IMR-90 (cell line): ENCODE measurements around the gene TTK. TPM values are rescaled to one million over a fixed set of nuclear protein-coding genes. Genes with fewer than 3 reads are reported as not detected.

Experiments used
- ATAC-seq: fragments of 200-7000 bp; cut with Tn5 transposase; 2 replicates; pipeline ENCODE4 v1.9.1; 2020; ENCODE audit warnings: low read depth, mild to moderate bottlenecking, moderate library complexity
- BruUV-seq: library from RNA; stranded (reverse); fragments of 400-500 nt; replicated peaks from 2 replicates; lab custom pipeline; 2021; lab: Mats Ljungman, UMichigan
- CTCF ChIA-PET: fragments of 300-600 bp; formaldehyde crosslinking; extraction: SDS; loops from one replicate; lab custom pipeline; 2021; ENCODE audit warnings: antibody characterized with exemption; lab: Yijun Ruan, JAX
- POLR2A ChIA-PET: fragments of 300-600 bp; sonication (Branson Sonifier 250); formaldehyde crosslinking; loops from one replicate; lab custom pipeline; 2022; ENCODE audit warnings: antibody characterized with exemption; ENCODE audit not compliant: unreplicated experiment; lab: Charles Lee
- DNase-seq: peaks from one replicate; pipeline ENCODE4 v3.0.0; 2013
- H2AFZ ChIP-seq: replicated peaks from 2 replicates; pipeline ENCODE3; 2013; ENCODE audit warnings: low read length, mild to moderate bottlenecking; ENCODE audit not compliant: poor library complexity
- H2AK5ac ChIP-seq: 2 replicates; pipeline ENCODE4 v1.6.1; 2013; ENCODE audit warnings: low read depth, low read length, inconsistent platforms
- H2AK9ac ChIP-seq: replicated peaks from 2 replicates; pipeline ENCODE3; 2013; ENCODE audit warnings: mild to moderate bottlenecking, low read depth, low read length, moderate library complexity; ENCODE audit not compliant: poor library complexity
- H2BK120ac ChIP-seq: 2 replicates; pipeline ENCODE4 v1.6.1; 2013; ENCODE audit warnings: low read depth, low read length, inconsistent platforms
- H2BK15ac ChIP-seq: 3 replicates; pipeline ENCODE4 v1.6.1; 2013; ENCODE audit warnings: low read depth, low read length, inconsistent platforms
- H2BK20ac ChIP-seq: 2 replicates; pipeline ENCODE4 v1.6.1; 2013; ENCODE audit warnings: low read depth, mild to moderate bottlenecking, inconsistent platforms, low read length, moderate library complexity
- H2BK5ac ChIP-seq: 2 replicates; pipeline ENCODE4 v1.6.1; 2013; ENCODE audit warnings: mild to moderate bottlenecking, low read depth, low read length, inconsistent platforms; ENCODE audit not compliant: poor library complexity, severe bottlenecking
- H3K14ac ChIP-seq: replicated peaks from 2 replicates; pipeline ENCODE4 v1.6.1; 2013; ENCODE audit warnings: low read depth, low read length, inconsistent platforms
- H3K18ac ChIP-seq: 2 replicates; pipeline ENCODE4 v1.6.1; 2013; ENCODE audit warnings: low read depth, low read length, control low read depth
- H3K23ac ChIP-seq: 2 replicates; pipeline ENCODE4 v1.6.1; 2013; ENCODE audit warnings: low read depth, low read length, inconsistent platforms
- H3K27ac ChIP-seq: 2 replicates; pipeline ENCODE4 v1.5.1; 2013; ENCODE audit warnings: mild to moderate bottlenecking, control low read depth, low read length; ENCODE audit not compliant: insufficient read depth
- H3K27me3 ChIP-seq: 2 replicates; pipeline ENCODE4 v1.6.1; 2013; ENCODE audit warnings: low read length; ENCODE audit not compliant: control insufficient read depth, insufficient read depth
- H3K36me3 ChIP-seq: 2 replicates; pipeline ENCODE4 v1.6.1; 2013; ENCODE audit warnings: low read length, mixed read lengths; ENCODE audit not compliant: control insufficient read depth, insufficient read depth
- H3K4ac ChIP-seq: 2 replicates; pipeline ENCODE4 v1.6.1; 2013; ENCODE audit warnings: low read depth, low read length, inconsistent platforms
- H3K4me1 ChIP-seq: 2 replicates; pipeline ENCODE4 v1.6.1; 2013; ENCODE audit warnings: low read length, mixed read lengths; ENCODE audit not compliant: control insufficient read depth, insufficient read depth
- H3K4me2 ChIP-seq: 2 replicates; pipeline ENCODE4 v1.6.1; 2013; ENCODE audit warnings: low read depth, mild to moderate bottlenecking, control low read depth, low read length, moderate library complexity
- H3K4me3 ChIP-seq: 2 replicates; pipeline ENCODE4 v1.5.1; 2013; ENCODE audit warnings: low read depth, mild to moderate bottlenecking, control low read depth, low read length, moderate library complexity; ENCODE audit not compliant: insufficient read depth
- H3K56ac ChIP-seq: 2 replicates; pipeline ENCODE4 v1.6.1; 2013; ENCODE audit warnings: low read length, inconsistent platforms; ENCODE audit not compliant: insufficient read depth; ENCODE audit errors: extremely low read depth
- H3K79me1 ChIP-seq, 2 experiments: 2 replicates each; pipeline ENCODE4 v1.6.1; 2013; ENCODE audit warnings: low read length in 2 of 2, inconsistent platforms in 1 of 2, low read depth in 1 of 2
- H3K9ac ChIP-seq: 2 replicates; pipeline ENCODE4 v1.6.1; 2013; ENCODE audit warnings: low read depth, low read length, control low read depth
- H3K9me1 ChIP-seq: 2 replicates; pipeline ENCODE4 v1.6.1; 2013; ENCODE audit warnings: low read length, inconsistent platforms; ENCODE audit not compliant: insufficient read depth
- H3K9me3 ChIP-seq: 2 replicates; pipeline ENCODE4 v1.6.1; 2013; ENCODE audit warnings: low read length; ENCODE audit not compliant: control insufficient read depth, insufficient read depth
- H4K20me1 ChIP-seq: 2 replicates; pipeline ENCODE4 v1.6.1; 2013; ENCODE audit warnings: low read length, inconsistent platforms; ENCODE audit not compliant: insufficient read depth
- H4K5ac ChIP-seq: 2 replicates; pipeline ENCODE4 v1.6.1; 2013; ENCODE audit warnings: mild to moderate bottlenecking, low read depth, low read length, control low read depth
- H4K8ac ChIP-seq, 2 experiments: 2 replicates each; pipeline ENCODE4 v1.6.1; 2013; ENCODE audit warnings: low read depth in 2 of 2, low read length in 2 of 2, control low read depth in 1 of 2, inconsistent platforms in 1 of 2
- H4K91ac ChIP-seq: 2 replicates; pipeline ENCODE4 v1.6.1; 2013; ENCODE audit warnings: low read depth, low read length, inconsistent platforms; ENCODE audit not compliant: insufficient read depth
- BHLHE40 ChIP-seq: fragments of 150-350 bp; IDR thresholded peaks from 2 replicates; pipeline ENCODE4 v1.6.1; 2016; ENCODE audit warnings: mild to moderate bottlenecking, low read depth, low read length
- CHD1 ChIP-seq: IDR thresholded peaks from 2 replicates; pipeline ENCODE4 v1.6.1; 2012; ENCODE audit warnings: low read depth, low read length, improper control_type of control experiment
- CTCF ChIP-seq: conservative IDR thresholded peaks from 2 replicates; pipeline ENCODE4 v1.5.1; 2012; ENCODE audit warnings: mild to moderate bottlenecking, low read depth, low read length, improper control_type of control experiment
- ELK1 ChIP-seq: fragments of 150-350 bp; IDR thresholded peaks from 2 replicates; pipeline ENCODE4 v1.6.1; 2016; ENCODE audit warnings: low read depth, mild to moderate bottlenecking, low read length, moderate library complexity, borderline replicate concordance
- FOS ChIP-seq: fragments of 150-350 bp; IDR thresholded peaks from 2 replicates; pipeline ENCODE4 v1.6.1; 2016; ENCODE audit warnings: low read depth, low read length
- MAFK ChIP-seq: IDR thresholded peaks from 2 replicates; pipeline ENCODE4 v1.6.1; 2012; ENCODE audit warnings: low read depth, low read length, improper control_type of control experiment
- MXI1 ChIP-seq: IDR thresholded peaks from 2 replicates; pipeline ENCODE4 v1.6.1; 2012; ENCODE audit warnings: low read depth, mild to moderate bottlenecking, low read length, moderate library complexity, borderline replicate concordance
- NFE2L2 ChIP-seq: fragments of 150-350 bp; IDR thresholded peaks from 2 replicates; pipeline ENCODE4 v1.6.1; 2016; ENCODE audit warnings: low read depth, mild to moderate bottlenecking, low read length
- POLR2A ChIP-seq: IDR thresholded peaks from 2 replicates; pipeline ENCODE4 v1.6.1; 2012; ENCODE audit warnings: mild to moderate bottlenecking, low read depth, low read length
- RAD21 ChIP-seq: IDR thresholded peaks from 2 replicates; pipeline ENCODE4 v1.6.1; 2012; ENCODE audit warnings: low read length, improper control_type of control experiment
- RCOR1 ChIP-seq: IDR thresholded peaks from 2 replicates; pipeline ENCODE4 v1.6.1; 2012; ENCODE audit warnings: mild to moderate bottlenecking, low read length, improper control_type of control experiment; ENCODE audit not compliant: insufficient replicate concordance
- RFX5 ChIP-seq: IDR thresholded peaks from 2 replicates; pipeline ENCODE4 v1.8.0; 2012; ENCODE audit warnings: low read depth, mild to moderate bottlenecking, low read length, moderate library complexity
- WGBS, 2 experiments: methylation state at CpG; one replicate each; pipeline versions ENCODE4 v1.1.5 to v1.1.7; 2013; ENCODE audit warnings: missing lambda C conversion rate in 2 of 2; ENCODE audit not compliant: insufficient read length in 1 of 2; ENCODE audit errors: extremely low coverage in 2 of 2; 5-methylcytosine and 5-hydroxymethylcytosine counted together
- dilution Hi-C: fragments of 300-500 bp; cut with HindIII; formaldehyde crosslinking; loops from one replicate; pipeline ENCODE4 v1.14.3; 2018; ENCODE audit warnings: low sequenced_read_pairs; ENCODE audit not compliant: unreplicated experiment
- in situ Hi-C: fragments of 300-500 bp; cut with MboI; formaldehyde crosslinking; loops from 3 replicates; pipeline ENCODE4 v1.14.3; 2019; ENCODE audit warnings: low sequenced_read_pairs, inconsistent platforms, mixed read lengths
- intact Hi-C: fragments of 100-400 bp; cut with micrococcal nuclease; formaldehyde crosslinking; loops from 2 replicates; pipeline ENCODE4 v1.10.0; 2022
- polyA plus RNA-seq, 3 experiments: library from polyadenylated mRNA; depleted of rRNA; stranded (reverse); fragments of >200 nt; gene quantifications; 2 replicates each; pipeline ENCODE4 v1.2.3, GENCODE V29; 2012; ENCODE audit warnings: low replicate concordance in 1 of 3
- total RNA-seq: library from RNA; depleted of rRNA; stranded (reverse); fragments of >200 nt; gene quantifications from 2 replicates; pipeline ENCODE4 v1.2.3, GENCODE V29; 2012
- TF ChIP-seq, protein P1 (sequence below): fragments of 150-350 bp; IDR thresholded peaks from 2 replicates; pipeline ENCODE4 v1.6.1; 2017; ENCODE audit warnings: mild to moderate bottlenecking, antibody characterized with exemption, low read length, low read depth

TTK gene
- total and polyA plus RNA-seq, 2 of the 4 experiments (the other 2 are of a cell fraction): 7.5 to 21.5 TPM

- peak overlapping the region; percentile 34; the same call in 1 of the 2 replicates for H3K14ac ChIP-seq
- H4K91ac ChIP-seq: peak overlapping the region; percentile 73
- CTCF ChIA-PET: no interaction called here
- 0% methylated on average over 3 of the region's 13 CpGs; no CpG with 5 or more reads in 1 of the 2 experiments for WGBS, 2 experiments
- DNase-seq: no peak
- TF ChIP-seq RFX5 (no peak), ELK1 (no peak), POLR2A (no peak), RAD21 (no peak), FOS (no peak), MXI1 (no peak), NFE2L2 (no peak), CTCF (no peak), CHD1 (no peak), BHLHE40 (no peak), MAFK (no peak), RCOR1 (no peak)
- TF ChIP-seq, protein P1, sequence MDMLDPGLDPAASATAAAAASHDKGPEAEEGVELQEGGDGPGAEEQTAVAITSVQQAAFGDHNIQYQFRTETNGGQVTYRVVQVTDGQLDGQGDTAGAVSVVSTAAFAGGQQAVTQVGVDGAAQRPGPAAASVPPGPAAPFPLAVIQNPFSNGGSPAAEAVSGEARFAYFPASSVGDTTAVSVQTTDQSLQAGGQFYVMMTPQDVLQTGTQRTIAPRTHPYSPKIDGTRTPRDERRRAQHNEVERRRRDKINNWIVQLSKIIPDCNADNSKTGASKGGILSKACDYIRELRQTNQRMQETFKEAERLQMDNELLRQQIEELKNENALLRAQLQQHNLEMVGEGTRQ: no peak
- H3K18ac ChIP-seq: peak overlapping the region; percentile 14
- H3K9me3 ChIP-seq: no peaks in the 10 kb centered on the region
- H3K4me2 ChIP-seq: peak overlapping the region; percentile 76
- intact Hi-C loops (loop anchor here (1.0 kb wide), 1 partner anchor 57 kb away; no protein-coding TSS in a partner anchor), dilution Hi-C loops (no loop called here), in situ Hi-C loops (loop anchor here (10.0 kb wide), 1 partner anchor 59 kb away; the partner anchor contains the start of gene ELOVL4)
- H3K27me3 ChIP-seq: peaks cover 1% of the 10 kb centered on the region; the same call in 1 of the 2 replicates
- no peak overlapping the region; the same call in 1 of the 2 replicates for H3K23ac ChIP-seq
- H2AFZ ChIP-seq: peak overlapping the region; percentile 91
- H2AK5ac ChIP-seq: no peak overlapping the region
- no peaks in the 10 kb centered on the region for H4K20me1 ChIP-seq
- H3K79me1 ChIP-seq: peaks cover 10 to 11% of the 10 kb centered on the region in 2 experiments; a peak in 3 of 4 replicates
- peak overlapping the region; percentile 53 for H2AK9ac ChIP-seq
- peak overlapping the region; percentile 46 for H4K5ac ChIP-seq
- POLR2A ChIA-PET: no interaction called here
- peak overlapping the region; percentile 45 for H2BK5ac ChIP-seq
- peak overlapping the region; percentile 86 to 88 for H4K8ac ChIP-seq
- H3K9ac ChIP-seq: peak overlapping the region; percentile 73
- 0 out of 2 replicates have a peak overlapping the region, but pooled peaks have one; percentile 11 for H2BK120ac ChIP-seq
- H2BK20ac ChIP-seq: no peak overlapping the region
- H3K27ac ChIP-seq: peak overlapping the region; percentile 74
- H3K9me1 ChIP-seq: no peaks in the 10 kb centered on the region
- ATAC-seq: no peak
- H3K56ac ChIP-seq: peak overlapping the region; percentile 40; the same call in 1 of the 2 replicates
- H3K4me3 ChIP-seq: peak overlapping the region; percentile 69
- BruUV-seq: no TSS peak
- peak overlapping the region; percentile 83 for H3K4ac ChIP-seq
- no peaks in the 10 kb centered on the region for H3K4me1 ChIP-seq
- no peak overlapping the region for H2BK15ac ChIP-seq
- H3K36me3 ChIP-seq: no peaks in the 10 kb centered on the region
Measured at GRCh38 chr6:80003826-80004172, 650 bp upstream of the TTK start.
